GM18517 (cell line): ENCODE results near the gene ZNF608.

ENCODE experiments used
- ATAC-seq: cut with Tn5 transposase; IDR thresholded peaks from one replicate; pipeline ENCODE4 v1.9.1; 2021; ENCODE audit warnings: mild to moderate bottlenecking, moderate library complexity; ENCODE audit not compliant: unreplicated experiment

The ZNF608 gene

GRCh38 chr5:124739634-124740025 lies 6.8 kb downstream of the ZNF608 start:
- no peak for ATAC-seq

- ATAC-seq = no peak
Measured at GRCh38 chr5:124738681-124739633, 7.5 kb downstream of the ZNF608 start.

GRCh38 chr5:124737651-124738050 lies 8.8 kb downstream of the ZNF608 start:
- no peak for ATAC-seq

- no peak for ATAC-seq
Measured at GRCh38 chr5:124736805-124737188, 9.6 kb downstream of the ZNF608 start.

- ATAC-seq = no peak
Measured at GRCh38 chr5:124736082-124736804, 10.2 kb downstream of the ZNF608 start.

GRCh38 chr5:124735169-124735858 lies 11.1 kb downstream of the ZNF608 start:
- ATAC-seq = no peak

GRCh38 chr5:124734574-124735168 lies 11.8 kb downstream of the ZNF608 start:
- ATAC-seq = no peak

GRCh38 chr5:124733329-124733650 lies 13.1 kb downstream of the ZNF608 start:
- ATAC-seq = no peak

GRCh38 chr5:124732428-124733328 lies 13.8 kb downstream of the ZNF608 start:
- no peak for ATAC-seq

GRCh38 chr5:124730381-124730780 lies 16.1 kb downstream of the ZNF608 start:
- no peak for ATAC-seq

- no peak for ATAC-seq
Measured at GRCh38 chr5:124729720-124730359, 16.6 kb downstream of the ZNF608 start.

- no peak for ATAC-seq
Measured at GRCh38 chr5:124728968-124729332, 17.5 kb downstream of the ZNF608 start.

- no peak for ATAC-seq
Measured at GRCh38 chr5:124728331-124728967, 18.0 kb downstream of the ZNF608 start.

- ATAC-seq = no peak
Measured at GRCh38 chr5:124726631-124727362, 19.6 kb downstream of the ZNF608 start.

- no peak for ATAC-seq
Measured at GRCh38 chr5:124725622-124726258, 20.7 kb downstream of the ZNF608 start.

- peak; percentile 82 for ATAC-seq
Measured at GRCh38 chr5:124725040-124725434, 21.4 kb downstream of the ZNF608 start.

GRCh38 chr5:124724357-124725039 lies 21.9 kb downstream of the ZNF608 start:
- peak; percentile 56 for ATAC-seq
